IMR-90 (cell line): ENCODE data around the gene TMEM114. TPM values are rescaled to one million over a fixed set of nuclear protein-coding genes. Genes with fewer than 3 reads are reported as not detected.

Source experiments
- ATAC-seq: fragments of 200-7000 bp; cut with Tn5 transposase; 2 replicates; pipeline ENCODE4 v1.9.1; 2020; ENCODE audit warnings: low read depth, mild to moderate bottlenecking, moderate library complexity
- BruUV-seq: library from RNA; stranded (reverse); fragments of 400-500 nt; replicated peaks from 2 replicates; lab custom pipeline; 2021; lab: Mats Ljungman, UMichigan
- CTCF ChIA-PET: fragments of 300-600 bp; formaldehyde crosslinking; extraction: SDS; loops from one replicate; lab custom pipeline; 2021; ENCODE audit warnings: antibody characterized with exemption; lab: Yijun Ruan, JAX
- POLR2A ChIA-PET: fragments of 300-600 bp; sonication (Branson Sonifier 250); formaldehyde crosslinking; loops from one replicate; lab custom pipeline; 2022; ENCODE audit warnings: antibody characterized with exemption; ENCODE audit not compliant: unreplicated experiment; lab: Charles Lee
- DNase-seq: peaks from one replicate; pipeline ENCODE4 v3.0.0; 2013
- H2AFZ ChIP-seq: replicated peaks from 2 replicates; pipeline ENCODE3; 2013; ENCODE audit warnings: low read length, mild to moderate bottlenecking; ENCODE audit not compliant: poor library complexity
- H2AK5ac ChIP-seq: 2 replicates; pipeline ENCODE4 v1.6.1; 2013; ENCODE audit warnings: low read depth, low read length, inconsistent platforms
- H2AK9ac ChIP-seq: replicated peaks from 2 replicates; pipeline ENCODE3; 2013; ENCODE audit warnings: mild to moderate bottlenecking, low read depth, low read length, moderate library complexity; ENCODE audit not compliant: poor library complexity
- H2BK120ac ChIP-seq: 2 replicates; pipeline ENCODE4 v1.6.1; 2013; ENCODE audit warnings: low read depth, low read length, inconsistent platforms
- H2BK15ac ChIP-seq: 3 replicates; pipeline ENCODE4 v1.6.1; 2013; ENCODE audit warnings: low read depth, low read length, inconsistent platforms
- H2BK20ac ChIP-seq: 2 replicates; pipeline ENCODE4 v1.6.1; 2013; ENCODE audit warnings: low read depth, mild to moderate bottlenecking, inconsistent platforms, low read length, moderate library complexity
- H2BK5ac ChIP-seq: 2 replicates; pipeline ENCODE4 v1.6.1; 2013; ENCODE audit warnings: mild to moderate bottlenecking, low read depth, low read length, inconsistent platforms; ENCODE audit not compliant: poor library complexity, severe bottlenecking
- H3K14ac ChIP-seq: replicated peaks from 2 replicates; pipeline ENCODE4 v1.6.1; 2013; ENCODE audit warnings: low read depth, low read length, inconsistent platforms
- H3K18ac ChIP-seq: 2 replicates; pipeline ENCODE4 v1.6.1; 2013; ENCODE audit warnings: low read depth, low read length, control low read depth
- H3K23ac ChIP-seq: 2 replicates; pipeline ENCODE4 v1.6.1; 2013; ENCODE audit warnings: low read depth, low read length, inconsistent platforms
- H3K27ac ChIP-seq: 2 replicates; pipeline ENCODE4 v1.5.1; 2013; ENCODE audit warnings: mild to moderate bottlenecking, control low read depth, low read length; ENCODE audit not compliant: insufficient read depth
- H3K27me3 ChIP-seq: 2 replicates; pipeline ENCODE4 v1.6.1; 2013; ENCODE audit warnings: low read length; ENCODE audit not compliant: control insufficient read depth, insufficient read depth
- H3K36me3 ChIP-seq: 2 replicates; pipeline ENCODE4 v1.6.1; 2013; ENCODE audit warnings: low read length, mixed read lengths; ENCODE audit not compliant: control insufficient read depth, insufficient read depth
- H3K4ac ChIP-seq: 2 replicates; pipeline ENCODE4 v1.6.1; 2013; ENCODE audit warnings: low read depth, low read length, inconsistent platforms
- H3K4me1 ChIP-seq: 2 replicates; pipeline ENCODE4 v1.6.1; 2013; ENCODE audit warnings: low read length, mixed read lengths; ENCODE audit not compliant: control insufficient read depth, insufficient read depth
- H3K4me2 ChIP-seq: 2 replicates; pipeline ENCODE4 v1.6.1; 2013; ENCODE audit warnings: low read depth, mild to moderate bottlenecking, control low read depth, low read length, moderate library complexity
- H3K4me3 ChIP-seq: 2 replicates; pipeline ENCODE4 v1.5.1; 2013; ENCODE audit warnings: low read depth, mild to moderate bottlenecking, control low read depth, low read length, moderate library complexity; ENCODE audit not compliant: insufficient read depth
- H3K56ac ChIP-seq: 2 replicates; pipeline ENCODE4 v1.6.1; 2013; ENCODE audit warnings: low read length, inconsistent platforms; ENCODE audit not compliant: insufficient read depth; ENCODE audit errors: extremely low read depth
- H3K79me1 ChIP-seq, 2 experiments: 2 replicates each; pipeline ENCODE4 v1.6.1; 2013; ENCODE audit warnings: low read length in 2 of 2, inconsistent platforms in 1 of 2, low read depth in 1 of 2
- H3K9ac ChIP-seq: 2 replicates; pipeline ENCODE4 v1.6.1; 2013; ENCODE audit warnings: low read depth, low read length, control low read depth
- H3K9me1 ChIP-seq: 2 replicates; pipeline ENCODE4 v1.6.1; 2013; ENCODE audit warnings: low read length, inconsistent platforms; ENCODE audit not compliant: insufficient read depth
- H3K9me3 ChIP-seq: 2 replicates; pipeline ENCODE4 v1.6.1; 2013; ENCODE audit warnings: low read length; ENCODE audit not compliant: control insufficient read depth, insufficient read depth
- H4K20me1 ChIP-seq: 2 replicates; pipeline ENCODE4 v1.6.1; 2013; ENCODE audit warnings: low read length, inconsistent platforms; ENCODE audit not compliant: insufficient read depth
- H4K5ac ChIP-seq: 2 replicates; pipeline ENCODE4 v1.6.1; 2013; ENCODE audit warnings: mild to moderate bottlenecking, low read depth, low read length, control low read depth
- H4K8ac ChIP-seq, 2 experiments: 2 replicates each; pipeline ENCODE4 v1.6.1; 2013; ENCODE audit warnings: low read depth in 2 of 2, low read length in 2 of 2, control low read depth in 1 of 2, inconsistent platforms in 1 of 2
- H4K91ac ChIP-seq: 2 replicates; pipeline ENCODE4 v1.6.1; 2013; ENCODE audit warnings: low read depth, low read length, inconsistent platforms; ENCODE audit not compliant: insufficient read depth
- BHLHE40 ChIP-seq: fragments of 150-350 bp; IDR thresholded peaks from 2 replicates; pipeline ENCODE4 v1.6.1; 2016; ENCODE audit warnings: mild to moderate bottlenecking, low read depth, low read length
- CEBPB ChIP-seq: IDR thresholded peaks from 2 replicates; pipeline ENCODE4 v1.6.1; 2012; ENCODE audit warnings: low read depth, low read length, improper control_type of control experiment
- CHD1 ChIP-seq: IDR thresholded peaks from 2 replicates; pipeline ENCODE4 v1.6.1; 2012; ENCODE audit warnings: low read depth, low read length, improper control_type of control experiment
- MXI1 ChIP-seq: IDR thresholded peaks from 2 replicates; pipeline ENCODE4 v1.6.1; 2012; ENCODE audit warnings: low read depth, mild to moderate bottlenecking, low read length, moderate library complexity, borderline replicate concordance
- POLR2A ChIP-seq: IDR thresholded peaks from 2 replicates; pipeline ENCODE4 v1.6.1; 2012; ENCODE audit warnings: mild to moderate bottlenecking, low read depth, low read length
- RAD21 ChIP-seq: IDR thresholded peaks from 2 replicates; pipeline ENCODE4 v1.6.1; 2012; ENCODE audit warnings: low read length, improper control_type of control experiment
- RFX5 ChIP-seq: IDR thresholded peaks from 2 replicates; pipeline ENCODE4 v1.8.0; 2012; ENCODE audit warnings: low read depth, mild to moderate bottlenecking, low read length, moderate library complexity
- SMC3 ChIP-seq: fragments of 150-350 bp; IDR thresholded peaks from 2 replicates; pipeline ENCODE4 v1.6.1; 2016; ENCODE audit warnings: low read depth, mild to moderate bottlenecking, antibody characterized with exemption, low read length, moderate library complexity
- WGBS, 2 experiments: methylation state at CpG; one replicate each; pipeline versions ENCODE4 v1.1.5 to v1.1.7; 2013; ENCODE audit warnings: missing lambda C conversion rate in 2 of 2; ENCODE audit not compliant: insufficient read length in 1 of 2; ENCODE audit errors: extremely low coverage in 2 of 2; 5-methylcytosine and 5-hydroxymethylcytosine counted together
- dilution Hi-C: fragments of 300-500 bp; cut with HindIII; formaldehyde crosslinking; loops from one replicate; pipeline ENCODE4 v1.14.3; 2018; ENCODE audit warnings: low sequenced_read_pairs; ENCODE audit not compliant: unreplicated experiment
- in situ Hi-C: fragments of 300-500 bp; cut with MboI; formaldehyde crosslinking; loops from 3 replicates; pipeline ENCODE4 v1.14.3; 2019; ENCODE audit warnings: low sequenced_read_pairs, inconsistent platforms, mixed read lengths
- intact Hi-C: fragments of 100-400 bp; cut with micrococcal nuclease; formaldehyde crosslinking; loops from 2 replicates; pipeline ENCODE4 v1.10.0; 2022
- polyA plus RNA-seq, 3 experiments: library from polyadenylated mRNA; depleted of rRNA; stranded (reverse); fragments of >200 nt; gene quantifications; 2 replicates each; pipeline ENCODE4 v1.2.3, GENCODE V29; 2012; ENCODE audit warnings: low replicate concordance in 1 of 3
- total RNA-seq: library from RNA; depleted of rRNA; stranded (reverse); fragments of >200 nt; gene quantifications from 2 replicates; pipeline ENCODE4 v1.2.3, GENCODE V29; 2012
- TF ChIP-seq, protein P1 (sequence below): fragments of 150-350 bp; IDR thresholded peaks from 2 replicates; pipeline ENCODE4 v1.6.1; 2017; ENCODE audit warnings: mild to moderate bottlenecking, antibody characterized with exemption, low read length, low read depth
- TF ChIP-seq, protein P2 (sequence below): conservative IDR thresholded peaks from 2 replicates; pipeline ENCODE4 v1.5.1; 2012; ENCODE audit warnings: mild to moderate bottlenecking, low read depth, low read length, improper control_type of control experiment
- TF ChIP-seq, protein P3 (sequence below): fragments of 150-350 bp; IDR thresholded peaks from 2 replicates; pipeline ENCODE4 v1.6.1; 2016; ENCODE audit warnings: low read depth, mild to moderate bottlenecking, low read length, moderate library complexity, borderline replicate concordance

The TMEM114 gene
- total and polyA plus RNA-seq, 2 of the 4 experiments (the other 2 are of a cell fraction) = not detected

DNA sequence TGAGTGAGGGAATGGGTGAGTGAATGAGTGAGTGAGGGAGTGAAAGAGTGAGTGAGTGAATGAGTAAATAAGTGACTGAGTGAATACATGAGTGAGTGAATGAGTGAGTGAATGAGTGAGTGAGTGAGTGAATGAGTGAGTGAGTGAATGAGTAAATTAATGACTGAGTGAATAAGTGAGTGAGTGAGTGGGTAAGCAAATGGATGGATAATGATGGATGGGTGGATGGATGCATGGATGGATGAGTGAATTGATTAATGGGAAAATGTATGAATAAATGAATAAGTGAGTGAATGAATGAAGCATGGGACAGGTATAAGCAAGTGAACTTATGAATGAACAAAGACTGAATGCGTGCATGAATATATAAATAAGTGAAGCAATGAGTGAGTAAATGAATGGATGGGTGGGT lies 25.4 kb downstream of the TMEM114 start:
- Histone ChIP-seq H3K9ac (no peak overlapping the region), H3K14ac (no peak overlapping the region), H4K20me1 (no peaks in the 10 kb centered on the region), H3K36me3 (no peaks in the 10 kb centered on the region), H3K27me3 (no peaks in the 10 kb centered on the region; the same call in 1 of the 2 replicates), H3K4me1 (no peaks in the 10 kb centered on the region), H2BK20ac (no peak overlapping the region), H3K27ac (no peak overlapping the region), H2AFZ (no peak overlapping the region), H3K9me1 (no peaks in the 10 kb centered on the region), H3K23ac (no peak overlapping the region), H3K56ac (no peak overlapping the region), H4K91ac (no peak overlapping the region), H2AK9ac (no peak overlapping the region), H3K4me2 (no peak overlapping the region), H3K18ac (no peak overlapping the region), H2BK15ac (no peak overlapping the region), H3K4me3 (no peak overlapping the region), H3K4ac (no peak overlapping the region), H3K9me3 (no peaks in the 10 kb centered on the region), H4K8ac (no peak overlapping the region), H2AK5ac (no peak overlapping the region), H4K5ac (no peak overlapping the region), H3K79me1 (no peaks in the 10 kb centered on the region), H2BK120ac (no peak overlapping the region), H2BK5ac (no peak overlapping the region)
- ATAC-seq (no peak), DNase-seq (no peak)
- ChIA-PET CTCF (no interaction called here), POLR2A (no interaction called here)
- intact Hi-C loops = loop anchor here (10.0 kb wide), 1 partner anchor 570 kb away; no protein-coding TSS in a partner anchor
- WGBS, 2 experiments = 71% methylated on average over 1 of the region's 1 CpG; no CpG with 5 or more reads in 1 of the 2 experiments
- no peak for TF ChIP-seq SMC3
- no peak for TF ChIP-seq CHD1
- no peak for TF ChIP-seq RFX5
- TF ChIP-seq, protein P1, sequence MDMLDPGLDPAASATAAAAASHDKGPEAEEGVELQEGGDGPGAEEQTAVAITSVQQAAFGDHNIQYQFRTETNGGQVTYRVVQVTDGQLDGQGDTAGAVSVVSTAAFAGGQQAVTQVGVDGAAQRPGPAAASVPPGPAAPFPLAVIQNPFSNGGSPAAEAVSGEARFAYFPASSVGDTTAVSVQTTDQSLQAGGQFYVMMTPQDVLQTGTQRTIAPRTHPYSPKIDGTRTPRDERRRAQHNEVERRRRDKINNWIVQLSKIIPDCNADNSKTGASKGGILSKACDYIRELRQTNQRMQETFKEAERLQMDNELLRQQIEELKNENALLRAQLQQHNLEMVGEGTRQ = no peak
- no peak for TF ChIP-seq MXI1
- TF ChIP-seq, protein P2, sequence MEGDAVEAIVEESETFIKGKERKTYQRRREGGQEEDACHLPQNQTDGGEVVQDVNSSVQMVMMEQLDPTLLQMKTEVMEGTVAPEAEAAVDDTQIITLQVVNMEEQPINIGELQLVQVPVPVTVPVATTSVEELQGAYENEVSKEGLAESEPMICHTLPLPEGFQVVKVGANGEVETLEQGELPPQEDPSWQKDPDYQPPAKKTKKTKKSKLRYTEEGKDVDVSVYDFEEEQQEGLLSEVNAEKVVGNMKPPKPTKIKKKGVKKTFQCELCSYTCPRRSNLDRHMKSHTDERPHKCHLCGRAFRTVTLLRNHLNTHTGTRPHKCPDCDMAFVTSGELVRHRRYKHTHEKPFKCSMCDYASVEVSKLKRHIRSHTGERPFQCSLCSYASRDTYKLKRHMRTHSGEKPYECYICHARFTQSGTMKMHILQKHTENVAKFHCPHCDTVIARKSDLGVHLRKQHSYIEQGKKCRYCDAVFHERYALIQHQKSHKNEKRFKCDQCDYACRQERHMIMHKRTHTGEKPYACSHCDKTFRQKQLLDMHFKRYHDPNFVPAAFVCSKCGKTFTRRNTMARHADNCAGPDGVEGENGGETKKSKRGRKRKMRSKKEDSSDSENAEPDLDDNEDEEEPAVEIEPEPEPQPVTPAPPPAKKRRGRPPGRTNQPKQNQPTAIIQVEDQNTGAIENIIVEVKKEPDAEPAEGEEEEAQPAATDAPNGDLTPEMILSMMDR = no peak
- TF ChIP-seq BHLHE40 = no peak
- no peak for TF ChIP-seq RAD21
- TF ChIP-seq, protein P3, sequence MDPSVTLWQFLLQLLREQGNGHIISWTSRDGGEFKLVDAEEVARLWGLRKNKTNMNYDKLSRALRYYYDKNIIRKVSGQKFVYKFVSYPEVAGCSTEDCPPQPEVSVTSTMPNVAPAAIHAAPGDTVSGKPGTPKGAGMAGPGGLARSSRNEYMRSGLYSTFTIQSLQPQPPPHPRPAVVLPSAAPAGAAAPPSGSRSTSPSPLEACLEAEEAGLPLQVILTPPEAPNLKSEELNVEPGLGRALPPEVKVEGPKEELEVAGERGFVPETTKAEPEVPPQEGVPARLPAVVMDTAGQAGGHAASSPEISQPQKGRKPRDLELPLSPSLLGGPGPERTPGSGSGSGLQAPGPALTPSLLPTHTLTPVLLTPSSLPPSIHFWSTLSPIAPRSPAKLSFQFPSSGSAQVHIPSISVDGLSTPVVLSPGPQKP = no peak
- no peak for TF ChIP-seq CEBPB
- TF ChIP-seq POLR2A = no peak
- dilution Hi-C loops = no loop called here
- in situ Hi-C loops = loop anchor here (5.0 to 25.0 kb wide), 4 partner anchors 82 to 572 kb away; partner anchors contain the start of gene LITAFD
- no TSS peak for BruUV-seq
